Measurements from ENCODE around the gene YARS2.
A peak's percentile ranks its signal among the peaks of the same experiment; 100 is the strongest.

The YARS2 gene

DNA sequence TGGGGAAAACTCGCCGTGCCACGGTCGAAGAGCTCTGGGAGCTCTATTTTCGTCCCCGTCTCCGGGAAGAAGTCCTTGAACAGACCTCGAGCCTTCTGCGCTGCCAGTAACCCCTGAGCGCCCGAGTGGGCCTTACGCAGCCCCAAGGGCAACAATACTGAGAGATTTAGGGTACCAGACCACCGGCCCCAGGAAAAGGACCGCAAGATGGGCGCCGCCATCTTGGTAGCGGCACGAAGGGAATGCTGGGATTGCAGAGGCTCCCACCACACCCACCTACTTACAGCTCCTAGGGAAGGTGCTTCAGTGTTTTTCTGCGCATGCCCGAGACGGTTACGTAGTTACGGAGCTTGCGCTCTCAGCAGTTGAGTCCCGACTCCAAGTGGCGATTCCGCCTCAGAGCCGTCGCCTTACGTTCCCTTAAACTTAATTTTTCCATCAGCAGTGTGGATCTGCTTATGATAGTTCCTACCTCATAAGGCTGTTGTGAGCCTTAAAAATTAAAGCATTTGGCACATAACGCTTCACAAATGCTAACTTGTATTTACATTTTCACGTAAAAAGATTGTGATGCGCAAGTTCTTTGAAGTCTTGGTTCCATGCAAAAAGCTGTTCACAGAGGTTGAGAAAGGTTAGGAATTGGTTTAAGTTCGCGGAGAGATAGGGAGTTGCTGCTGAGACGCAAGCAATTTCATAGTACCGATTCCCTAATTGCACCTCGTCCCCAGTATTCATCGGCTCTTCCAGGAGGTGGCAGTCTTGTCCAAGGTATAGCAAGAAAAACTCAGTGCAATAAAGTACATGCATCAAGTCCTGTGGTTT, at the start of gene YARS2:
Gene YARS2 (minus strand): TSS at position 244 of the 822 bp plus-strand sequence. CDS start 23 bp downstream, at position 221.
- in situ Hi-C loops (cut with MboI; ENCODE audit: low sequenced_read_pairs, unreplicated experiment), result loop anchor here (10.0 to 25.0 kb wide), 3 partner anchors 156 to 1259 kb away; no protein-coding TSS in a partner anchor
- TF ChIP-seq, protein P1, sequence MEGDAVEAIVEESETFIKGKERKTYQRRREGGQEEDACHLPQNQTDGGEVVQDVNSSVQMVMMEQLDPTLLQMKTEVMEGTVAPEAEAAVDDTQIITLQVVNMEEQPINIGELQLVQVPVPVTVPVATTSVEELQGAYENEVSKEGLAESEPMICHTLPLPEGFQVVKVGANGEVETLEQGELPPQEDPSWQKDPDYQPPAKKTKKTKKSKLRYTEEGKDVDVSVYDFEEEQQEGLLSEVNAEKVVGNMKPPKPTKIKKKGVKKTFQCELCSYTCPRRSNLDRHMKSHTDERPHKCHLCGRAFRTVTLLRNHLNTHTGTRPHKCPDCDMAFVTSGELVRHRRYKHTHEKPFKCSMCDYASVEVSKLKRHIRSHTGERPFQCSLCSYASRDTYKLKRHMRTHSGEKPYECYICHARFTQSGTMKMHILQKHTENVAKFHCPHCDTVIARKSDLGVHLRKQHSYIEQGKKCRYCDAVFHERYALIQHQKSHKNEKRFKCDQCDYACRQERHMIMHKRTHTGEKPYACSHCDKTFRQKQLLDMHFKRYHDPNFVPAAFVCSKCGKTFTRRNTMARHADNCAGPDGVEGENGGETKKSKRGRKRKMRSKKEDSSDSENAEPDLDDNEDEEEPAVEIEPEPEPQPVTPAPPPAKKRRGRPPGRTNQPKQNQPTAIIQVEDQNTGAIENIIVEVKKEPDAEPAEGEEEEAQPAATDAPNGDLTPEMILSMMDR (IDR thresholded peaks at IDR 0.05; ENCODE audit: borderline replicate concordance, control extremely low read depth, extremely low read depth, insufficient read depth, missing control alignments), result peak; percentile 76
- DNase-seq (ENCODE audit: low spot score), result peak; percentile 85

DNA sequence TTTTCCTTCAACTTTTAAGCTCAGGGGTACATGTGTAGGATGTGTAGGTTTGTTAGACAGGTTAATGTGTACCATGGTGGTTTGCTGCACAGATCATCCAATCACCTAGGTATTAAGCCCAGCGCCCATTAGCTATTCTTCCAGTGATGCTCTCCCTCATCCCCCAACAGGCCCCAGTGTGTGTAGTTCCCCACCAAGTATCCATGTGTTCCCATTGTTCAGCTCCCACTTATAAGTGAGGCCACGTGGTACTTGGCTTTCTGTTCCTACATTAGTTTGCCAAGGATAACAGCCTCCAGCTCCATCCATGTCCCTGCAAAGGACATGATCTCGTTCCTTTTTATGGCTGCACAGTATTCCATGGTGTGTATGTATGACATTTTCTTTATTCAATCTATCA, 48.6 kb upstream of the YARS2 start:
- no peak for DNase-seq (ENCODE audit: low spot score)
- TF ChIP-seq, protein P1 (IDR thresholded peaks at IDR 0.05; ENCODE audit: borderline replicate concordance, control extremely low read depth, extremely low read depth, insufficient read depth, missing control alignments), result no peak

DNA sequence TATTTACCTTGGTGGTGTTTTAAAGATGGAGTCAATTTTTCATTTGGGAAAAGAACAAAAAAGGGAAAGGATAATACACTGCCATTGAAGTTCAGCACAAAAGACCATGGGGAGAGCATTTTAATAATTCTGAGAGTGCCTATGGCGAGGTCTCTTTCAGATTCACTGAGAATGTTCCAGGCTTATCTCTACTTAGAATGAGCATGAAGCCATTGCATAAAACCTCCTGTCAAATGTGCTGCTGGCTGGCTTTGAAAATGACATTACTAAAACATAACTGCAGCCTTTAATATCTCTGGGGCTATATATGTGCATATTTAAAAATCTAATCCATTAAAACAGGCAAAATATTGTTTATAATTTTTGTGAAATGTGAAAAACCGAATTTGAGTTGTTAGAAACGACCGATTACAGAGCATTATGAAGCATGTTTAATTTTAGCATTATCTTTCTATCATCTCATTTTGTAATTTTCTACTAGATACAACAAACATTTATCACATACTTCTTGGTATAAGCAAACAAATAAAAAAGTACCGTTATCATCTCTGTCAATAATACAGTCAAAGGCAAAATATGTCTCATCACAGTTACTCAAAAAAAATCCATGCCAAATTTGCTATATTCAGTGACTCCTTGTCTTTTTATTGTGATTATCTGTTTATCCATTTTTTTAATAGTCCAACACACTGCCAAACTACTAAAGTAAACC, 45.7 kb upstream of the YARS2 start:
- no peak for DNase-seq (ENCODE audit: low spot score)
- TF ChIP-seq, protein P1 (IDR thresholded peaks at IDR 0.05; ENCODE audit: borderline replicate concordance, control extremely low read depth, extremely low read depth, insufficient read depth, missing control alignments), result no peak
- in situ Hi-C loops (cut with MboI; ENCODE audit: low sequenced_read_pairs, unreplicated experiment), result no loop called here

More for the DNA sequence above, 48.6 kb upstream of the YARS2 start:
- in situ Hi-C loops (cut with MboI; ENCODE audit: low sequenced_read_pairs, unreplicated experiment), result no loop called here

DNA sequence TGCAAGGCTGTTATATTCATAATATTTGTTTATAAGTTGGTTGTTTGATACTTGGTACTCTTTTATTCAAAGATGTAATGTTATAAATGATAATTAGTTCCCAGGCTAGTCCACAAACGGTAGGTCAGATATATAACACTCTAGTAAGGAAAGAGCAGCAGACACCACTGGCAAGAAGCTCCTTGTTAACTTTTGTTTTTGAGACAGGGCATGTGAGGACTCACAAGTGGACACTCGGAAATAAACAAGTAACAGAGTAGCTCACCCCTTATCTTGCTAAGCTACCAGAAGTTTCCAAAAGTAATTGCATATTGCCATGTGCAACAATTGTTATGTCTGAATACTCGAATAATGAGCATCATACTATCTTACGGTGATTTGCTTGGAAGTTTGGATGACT, 38.6 kb upstream of the YARS2 start:
- TF ChIP-seq, protein P1 (IDR thresholded peaks at IDR 0.05; ENCODE audit: borderline replicate concordance, control extremely low read depth, extremely low read depth, insufficient read depth, missing control alignments), result no peak
- DNase-seq (ENCODE audit: low spot score), result no peak
- in situ Hi-C loops (cut with MboI; ENCODE audit: low sequenced_read_pairs, unreplicated experiment), result no loop called here

DNA sequence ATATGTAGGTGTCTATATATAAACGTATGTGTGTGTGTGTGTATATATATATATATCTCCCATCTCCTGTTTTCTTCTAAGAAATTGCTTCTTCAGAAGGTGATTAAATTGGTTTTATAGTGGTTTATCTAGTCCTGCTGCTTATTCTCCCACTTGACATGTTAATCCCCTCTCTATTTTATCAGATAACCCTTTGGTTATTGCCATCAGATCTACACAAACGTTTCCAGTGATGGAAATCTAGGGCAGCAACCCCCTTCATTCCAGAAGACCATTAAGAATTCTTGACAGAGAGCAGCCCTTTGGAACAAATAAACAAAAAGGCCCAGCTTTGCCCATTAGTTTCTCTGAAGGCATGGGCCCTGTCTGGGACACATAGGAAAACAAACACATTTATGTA, 34.2 kb upstream of the YARS2 start:
- TF ChIP-seq, protein P1 (IDR thresholded peaks at IDR 0.05; ENCODE audit: borderline replicate concordance, control extremely low read depth, extremely low read depth, insufficient read depth, missing control alignments), result no peak
- in situ Hi-C loops (cut with MboI; ENCODE audit: low sequenced_read_pairs, unreplicated experiment), result no loop called here
- no peak for DNase-seq (ENCODE audit: low spot score)

DNA sequence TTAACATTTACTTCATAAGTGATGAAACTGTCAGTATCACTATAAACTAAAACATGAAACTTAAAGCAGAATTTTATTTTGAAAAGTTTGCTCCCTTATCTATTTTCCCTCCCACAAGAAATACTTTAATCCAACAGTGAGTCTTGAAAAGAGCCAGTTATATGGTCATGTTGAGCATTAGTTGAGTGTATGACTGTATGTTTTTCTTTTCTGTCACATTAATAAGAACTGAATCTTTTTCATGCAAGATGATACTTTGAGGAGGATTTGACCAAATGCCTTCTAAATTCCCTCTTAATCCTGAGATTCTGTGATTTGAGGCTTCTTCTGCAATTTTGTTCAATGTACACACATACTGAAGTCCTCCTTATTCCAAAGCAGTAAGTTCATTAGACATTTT, 33.7 kb upstream of the YARS2 start:
- TF ChIP-seq, protein P1 (IDR thresholded peaks at IDR 0.05; ENCODE audit: borderline replicate concordance, control extremely low read depth, extremely low read depth, insufficient read depth, missing control alignments), result no peak
- DNase-seq (ENCODE audit: low spot score), result no peak
- in situ Hi-C loops (cut with MboI; ENCODE audit: low sequenced_read_pairs, unreplicated experiment), result no loop called here

Data from GM13976 (cell line).